GM19025 (cell line): ENCODE data around the gene PLA2G12A.

ENCODE experiments used
- ATAC-seq: cut with Tn5 transposase; IDR thresholded peaks from one replicate; pipeline ENCODE4 v1.9.1; 2021; ENCODE audit warnings: mild to moderate bottlenecking, low read depth, moderate library complexity; ENCODE audit not compliant: unreplicated experiment

PLA2G12A gene

GRCh38 chr4:109729718-109730618 is at the start of gene PLA2G12A:
TSS of gene PLA2G12A (minus strand) at chr4:109730070. CDS start at chr4:109729809, 261 bp downstream.
- ATAC-seq: peak; percentile 90

GRCh38 chr4:109764789-109765402 is 35.0 kb upstream of the PLA2G12A start:
- no peak for ATAC-seq

DNA sequence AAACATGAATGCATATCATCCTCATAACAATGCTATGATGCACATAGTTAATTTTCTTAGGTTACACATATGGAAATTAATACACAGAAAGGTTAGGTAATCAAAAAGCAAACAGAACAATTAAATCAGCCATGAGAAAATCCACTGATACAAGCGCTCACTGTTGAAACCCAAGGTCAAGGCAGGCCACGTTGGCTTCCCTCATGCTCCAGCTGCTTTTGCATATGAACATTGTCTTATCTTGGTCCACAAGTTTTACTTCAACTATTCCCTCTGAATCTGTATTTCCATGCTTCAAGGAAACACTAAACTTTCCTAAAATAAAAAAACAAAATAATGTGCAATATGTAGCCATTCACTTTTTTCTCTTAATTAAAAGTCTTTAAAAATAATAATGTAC is 34.5 kb upstream of the PLA2G12A start:
- no peak for ATAC-seq

DNA sequence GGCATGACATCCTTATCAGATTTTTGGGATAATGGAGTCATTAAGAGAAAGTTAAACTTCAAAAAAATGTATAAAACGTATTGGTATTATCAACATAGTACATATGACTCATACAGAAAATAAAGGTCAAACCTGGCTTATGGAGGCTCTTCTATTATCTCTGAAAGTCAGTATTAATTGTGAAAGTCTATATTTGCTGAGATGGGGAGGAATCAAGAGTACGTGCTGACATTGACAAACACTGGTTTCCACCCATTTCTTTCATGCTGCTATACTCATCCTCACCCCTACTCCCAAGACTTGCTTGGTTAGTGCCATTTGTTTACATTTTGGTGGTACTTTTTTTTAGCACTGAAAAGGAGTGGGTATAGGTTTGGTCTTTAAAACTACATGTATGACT is 30.8 kb upstream of the PLA2G12A start:
- ATAC-seq: no peak

DNA sequence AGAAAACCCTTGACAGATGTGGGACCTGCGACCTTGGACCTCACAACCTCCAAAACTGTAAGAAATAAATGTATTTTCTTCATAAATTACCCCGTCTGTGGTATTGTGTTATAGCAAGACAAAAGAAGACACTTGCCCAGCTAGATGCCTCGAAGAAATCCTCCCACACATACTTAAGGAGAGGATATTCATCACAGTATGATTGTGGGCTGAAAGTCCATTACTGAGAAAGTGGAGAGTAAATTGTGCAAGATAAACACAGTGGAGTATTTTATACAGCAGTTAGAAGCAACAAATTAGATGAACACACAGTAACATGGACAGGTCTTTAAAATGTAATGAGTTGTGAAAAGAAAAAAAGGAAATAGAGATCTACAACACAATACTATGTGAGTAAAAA is 25.8 kb upstream of the PLA2G12A start:
- ATAC-seq: no peak

DNA sequence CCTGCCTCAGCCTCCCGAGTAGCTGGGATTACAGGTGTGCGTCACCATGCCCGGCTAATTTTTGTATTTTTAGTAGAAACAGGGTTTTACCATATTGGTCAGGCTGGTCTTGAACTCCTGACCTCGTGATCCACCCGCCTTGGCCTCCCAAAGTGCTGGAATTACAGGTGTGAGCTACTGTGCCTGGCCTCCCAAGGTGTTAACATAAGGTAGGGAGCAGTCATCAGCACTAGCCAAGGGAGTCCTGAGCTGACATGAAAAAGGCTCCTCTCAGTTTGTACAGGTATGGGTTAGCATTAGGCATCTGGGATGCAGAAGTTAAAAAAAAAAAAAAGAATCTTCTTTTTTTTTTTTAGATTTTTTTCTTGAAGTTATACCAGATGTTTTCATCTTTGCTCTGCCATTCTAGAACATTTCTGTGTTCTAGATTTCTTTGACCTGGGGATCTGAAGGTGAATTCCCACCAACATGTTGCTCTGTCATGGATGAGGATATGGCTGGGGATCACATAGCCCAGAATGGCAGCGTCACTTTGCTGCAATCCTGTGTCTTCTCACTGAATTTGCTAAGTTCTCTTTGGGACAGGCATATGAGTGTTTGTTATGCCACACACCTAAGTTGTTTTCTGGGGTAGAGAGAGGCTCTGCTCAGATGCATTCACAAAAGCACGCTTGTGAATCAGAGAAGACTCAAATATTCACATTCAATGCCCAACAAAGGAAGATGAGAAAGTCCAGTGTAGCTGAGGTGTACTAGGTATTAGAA is 24.4 kb upstream of the PLA2G12A start:
- no peak for ATAC-seq

- no peak for ATAC-seq
Measured at GRCh38 chr4:109752525-109752924, 22.7 kb upstream of the PLA2G12A start.

DNA sequence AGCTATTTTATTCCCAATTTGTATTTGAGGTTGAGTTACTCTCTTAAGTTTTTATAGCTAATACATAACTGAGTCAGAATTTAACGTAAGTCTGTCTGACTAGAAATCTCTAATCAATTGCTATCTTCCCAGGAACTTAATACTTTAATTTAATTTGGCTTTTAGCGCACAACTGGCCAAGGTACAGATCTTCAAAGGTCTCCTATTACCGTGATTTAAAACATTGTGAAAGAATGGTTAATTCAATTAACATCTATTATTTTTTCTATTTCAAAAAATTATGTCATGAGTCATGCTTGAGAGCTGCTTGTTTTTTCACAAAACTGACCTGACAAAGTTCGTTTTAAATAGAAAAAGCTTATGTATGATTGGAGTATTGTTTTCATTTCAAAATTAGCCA is 22.0 kb upstream of the PLA2G12A start:
- no peak for ATAC-seq

- no peak for ATAC-seq
Measured at GRCh38 chr4:109750652-109751244, 20.9 kb upstream of the PLA2G12A start.

- no peak for ATAC-seq
Measured at GRCh38 chr4:109749388-109750082, 19.7 kb upstream of the PLA2G12A start.

GRCh38 chr4:109748114-109748513 is 18.2 kb upstream of the PLA2G12A start:
- no peak for ATAC-seq

- no peak for ATAC-seq
Measured at GRCh38 chr4:109746728-109747127, 16.9 kb upstream of the PLA2G12A start.

- ATAC-seq: no peak
Measured at GRCh38 chr4:109745830-109746229, 16.0 kb upstream of the PLA2G12A start.

GRCh38 chr4:109739547-109739946 is 9.7 kb upstream of the PLA2G12A start:
- no peak for ATAC-seq

GRCh38 chr4:109738104-109738872 is 8.4 kb upstream of the PLA2G12A start:
- no peak for ATAC-seq

DNA sequence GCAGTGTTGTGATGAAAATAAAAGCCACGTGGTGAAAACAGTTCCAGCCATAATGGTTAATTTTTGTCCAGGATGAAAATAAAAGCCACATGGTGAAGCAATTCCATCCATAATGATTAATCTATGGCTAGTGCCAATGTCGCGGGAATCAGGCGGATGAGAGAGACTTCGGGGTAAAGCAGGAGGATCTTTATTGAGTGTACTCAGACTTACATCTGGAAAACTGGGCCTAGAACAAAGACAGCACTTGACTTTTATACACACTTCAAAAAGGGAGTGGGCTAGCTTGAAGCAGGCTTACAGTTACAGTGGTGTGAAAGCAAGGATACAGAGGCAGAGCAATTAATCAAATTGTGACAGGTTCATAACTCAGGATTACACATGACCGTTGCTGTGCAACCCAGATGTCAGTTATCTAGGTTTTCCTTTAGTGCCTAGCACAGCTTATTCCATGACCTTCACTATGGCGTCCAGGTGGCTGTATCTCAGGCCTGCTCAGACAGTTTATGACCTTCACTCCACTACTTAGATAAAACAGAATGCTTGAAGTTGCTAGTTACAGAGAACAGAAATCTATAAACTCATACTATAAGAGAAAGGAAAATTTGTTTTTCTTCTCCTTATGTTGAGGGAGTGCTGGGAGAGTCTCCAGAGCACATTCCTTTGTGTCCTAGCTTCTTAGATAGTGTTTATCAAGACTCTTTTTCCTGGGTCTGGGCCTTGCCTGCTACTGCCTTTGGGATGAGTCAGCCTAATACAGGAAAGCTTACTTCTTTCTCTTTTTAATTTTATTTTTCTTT is 5.9 kb upstream of the PLA2G12A start:
- ATAC-seq: no peak

DNA sequence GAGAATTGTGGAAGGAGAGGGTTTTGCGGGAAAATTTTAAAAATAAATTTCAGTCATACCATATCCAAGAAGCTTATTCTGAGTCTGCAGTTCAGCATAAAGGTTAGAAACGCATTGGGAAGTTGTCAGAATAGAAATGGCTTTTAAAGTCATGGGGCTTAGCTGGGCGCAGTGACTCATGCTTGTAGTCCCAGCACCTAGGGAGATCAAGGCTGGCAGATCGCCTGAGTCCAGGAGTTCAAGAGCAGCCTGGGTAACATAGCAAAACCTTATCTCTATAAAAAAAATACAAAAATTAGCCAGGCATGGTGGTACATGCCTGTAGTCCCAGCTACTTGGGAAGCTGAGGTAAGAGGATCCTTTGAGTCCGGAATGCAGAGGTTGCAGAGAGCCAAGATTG is 3.9 kb upstream of the PLA2G12A start:
- no peak for ATAC-seq

DNA sequence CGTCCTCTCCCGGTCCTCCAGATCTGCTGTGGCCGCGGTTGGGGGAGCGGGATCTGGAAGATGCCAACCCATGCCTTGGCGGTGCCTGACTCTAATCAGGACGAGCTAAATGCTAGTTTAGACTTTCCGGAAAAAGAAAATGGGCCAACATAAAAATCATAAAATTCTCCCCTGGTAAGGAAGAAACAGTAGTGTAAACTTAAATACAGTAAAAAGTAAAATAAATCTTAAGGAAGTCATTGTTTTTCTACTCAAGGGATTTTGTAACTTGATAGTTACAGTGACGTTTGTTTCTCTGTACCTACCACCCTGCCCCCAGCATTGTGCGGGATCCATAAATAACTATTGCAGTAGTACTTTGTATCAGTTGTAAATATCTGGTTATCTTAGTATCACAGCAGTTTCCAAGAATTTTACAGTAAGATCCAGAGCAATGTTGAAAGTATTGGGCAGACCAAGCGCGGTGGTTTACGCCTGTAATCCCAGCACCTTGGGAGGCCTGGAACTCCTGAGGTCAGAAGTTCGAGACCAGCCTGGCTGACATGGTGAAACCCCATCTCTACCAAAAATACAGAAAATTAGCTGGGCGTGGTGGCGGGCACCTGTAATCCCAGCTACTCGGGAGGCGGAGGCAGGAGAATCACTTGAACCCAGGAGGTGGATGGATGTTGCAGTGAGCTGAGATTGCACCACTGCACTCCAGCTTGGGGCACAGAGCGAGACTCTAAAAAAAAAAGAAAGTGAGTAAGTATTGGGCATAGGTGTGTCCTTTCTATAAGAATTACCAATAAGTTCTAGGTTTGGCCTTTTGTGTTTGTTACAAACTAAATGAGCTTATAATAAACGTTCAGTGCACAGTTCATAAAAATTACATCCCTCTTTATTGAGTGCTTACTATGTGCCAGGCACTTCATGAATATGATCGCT is 1.0 kb upstream of the PLA2G12A start:
- ATAC-seq: no peak
